UCSD-AML1 (cell line): ENCODE data around the gene ANO9.

Experiments used
- DNase-seq: peaks from one replicate; lab custom pipeline; 2025; ENCODE audit not compliant: unreplicated experiment; lab: John Stamatoyannopoulos, UW

Gene ANO9

GRCh38 chr11:452916-453527, 11.2 kb upstream of the ANO9 start:
- DNase-seq: no peak

- no peak for DNase-seq
Observed at GRCh38 chr11:452203-452744, 10.5 kb upstream of the ANO9 start.

DNA sequence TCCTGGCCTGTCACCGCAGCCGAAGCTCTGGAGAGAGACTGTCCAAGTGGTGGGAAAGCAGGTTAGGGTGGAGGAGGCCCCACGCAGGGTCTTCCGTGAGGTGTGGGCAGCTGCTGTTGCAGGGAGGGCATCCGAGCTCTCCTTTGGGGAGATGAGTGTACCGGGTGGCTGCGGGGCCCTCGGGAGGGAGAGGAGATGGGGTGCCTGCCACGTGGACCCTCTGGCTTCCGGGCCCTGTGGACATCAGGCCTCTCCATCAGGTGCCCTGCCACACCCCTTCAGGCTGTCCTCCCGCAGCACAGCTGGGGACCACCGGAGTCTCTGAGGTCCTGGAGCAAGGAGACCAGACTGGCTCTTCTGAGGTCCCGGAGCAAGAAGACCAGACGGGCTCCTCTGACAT, 9.9 kb upstream of the ANO9 start:
- no peak for DNase-seq

GRCh38 chr11:450809-451451, 9.1 kb upstream of the ANO9 start:
- peak; percentile 66 for DNase-seq

GRCh38 chr11:449889-450808, 8.3 kb upstream of the ANO9 start, which contains the start of gene PTDSS2:
TSS of gene PTDSS2 (plus strand) at chr11:450279. CDS start at chr11:450456, 177 bp downstream.
- peak; percentile 95 for DNase-seq

- peak; percentile 95 for DNase-seq
Observed at GRCh38 chr11:447923-448731, 6.3 kb upstream of the ANO9 start.

- no peak for DNase-seq
Observed at GRCh38 chr11:446891-447290, 5.1 kb upstream of the ANO9 start.

- DNase-seq: no peak
Observed at GRCh38 chr11:445765-446588, 4.2 kb upstream of the ANO9 start.

- DNase-seq: no peak
Observed at GRCh38 chr11:444396-445144, 2.8 kb upstream of the ANO9 start.

- DNase-seq: no peak
Observed at GRCh38 chr11:443542-444199, 1.9 kb upstream of the ANO9 start.

DNA sequence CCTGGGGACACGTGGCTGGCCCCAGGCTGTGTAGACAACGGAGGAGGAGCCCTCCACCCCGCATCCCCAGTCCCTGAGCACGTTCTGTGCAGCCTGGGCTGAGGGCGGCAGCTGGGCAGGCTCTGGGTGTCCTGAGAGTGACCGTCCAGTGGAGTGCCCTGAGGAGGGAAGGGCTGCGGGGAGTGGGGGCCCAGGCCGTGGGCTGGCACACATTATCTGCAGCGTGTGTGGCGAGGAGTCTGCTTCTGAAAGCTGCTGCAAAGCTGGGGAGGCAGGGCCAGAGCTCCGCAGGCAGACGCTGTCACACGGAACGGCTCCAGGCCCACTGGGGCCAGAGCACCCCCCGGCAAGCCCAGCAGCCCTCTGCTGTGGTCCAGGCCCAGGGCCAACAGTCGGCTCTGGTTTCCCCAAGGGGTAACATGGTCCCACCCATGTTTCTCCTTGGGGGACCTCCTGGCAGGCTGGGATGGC, 835 bp upstream of the ANO9 start:
- DNase-seq: no peak

GRCh38 chr11:441043-441417, 781 bp downstream of the ANO9 start:
- no peak for DNase-seq

- peak; percentile 23 for DNase-seq
Observed at GRCh38 chr11:440065-441042, 1.5 kb downstream of the ANO9 start.

DNA sequence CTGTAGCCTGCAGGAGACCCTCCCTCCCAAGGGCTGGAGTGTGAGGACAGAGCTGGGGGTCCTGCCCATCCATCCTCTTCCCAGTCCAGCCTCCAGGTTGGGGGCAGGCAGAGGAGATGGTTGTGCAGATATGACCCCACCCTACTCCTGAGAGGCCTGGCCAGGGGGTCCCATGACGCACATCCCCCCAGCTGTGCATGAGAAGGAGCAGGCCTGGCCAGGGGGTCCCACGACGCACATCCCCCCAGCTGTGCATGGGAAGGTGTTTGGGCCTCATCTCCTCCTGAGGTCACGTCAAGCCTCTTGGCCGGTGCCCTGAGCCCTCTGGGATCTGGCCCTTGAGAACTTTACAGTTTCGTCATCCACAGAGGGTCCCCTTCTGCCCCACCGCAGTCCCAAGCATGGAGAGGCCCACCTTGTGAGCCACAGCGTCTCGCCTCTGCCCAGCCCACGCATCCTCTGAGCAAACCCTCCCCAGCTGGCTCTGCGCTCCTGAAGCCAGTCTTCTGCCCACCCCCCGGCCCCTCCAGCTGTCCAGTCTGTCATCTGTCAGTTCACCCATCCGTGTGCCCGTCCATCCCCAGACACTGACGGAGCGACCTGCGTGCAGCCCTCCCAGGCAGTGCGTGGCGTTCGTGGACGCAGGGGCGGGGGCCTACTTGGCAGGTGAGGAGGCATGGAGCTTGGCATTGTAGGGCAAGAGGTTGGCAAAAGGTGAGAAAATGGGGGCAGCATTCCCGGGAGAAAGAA, 2.3 kb downstream of the ANO9 start:
- no peak for DNase-seq

GRCh38 chr11:438101-438844, 3.5 kb downstream of the ANO9 start:
- DNase-seq: no peak
